GM23248 (cell line): ENCODE data around the gene CLK3.

Source experiments
- EZH2 ChIP-seq: fragments of 200-600 bp; sonication (generic); IDR thresholded peaks from 2 replicates; pipeline ENCODE4 v1.6.1; 2018; ENCODE audit warnings: antibody characterized with exemption, mild to moderate bottlenecking; ENCODE audit not compliant: insufficient read depth, poor library complexity, severe bottlenecking
- EZH2phosphoT487 ChIP-seq: fragments of 200-600 bp; sonication (generic); IDR thresholded peaks from 2 replicates; pipeline ENCODE4 v1.6.1; 2018; ENCODE audit warnings: antibody characterized with exemption, moderate library complexity, mild to moderate bottlenecking, low read depth; ENCODE audit not compliant: insufficient read depth

- no peak for TF ChIP-seq EZH2
- no peak for TF ChIP-seq EZH2phosphoT487
These were observed 52.3 kb downstream of the CLK3 start for GRCh38 chr15:74667975-74668374.
